Uterus (tissue), 2 donors: Measurements from ENCODE around the gene PXT1.

Experiments used
- POLR2A ChIP-seq, 2 donors: fragments of 450-650 bp; IDR thresholded peaks; one replicate each; pipeline ENCODE4 v1.6.1; 2016; ENCODE audit warnings: antibody characterized with exemption in 2 of 2, mild to moderate bottlenecking in 1 of 2, moderate library complexity in 1 of 2
- TF ChIP-seq, protein P1 (sequence below), 4 experiments: fragments of 200-600 bp in 2 of 4; fragments of 450-650 bp in 2 of 4; sonication (generic) in 2 of 4; IDR thresholded peaks; one replicate each; pipeline ENCODE4 v1.5.1; 2016 to 2019; ENCODE audit warnings: antibody characterized with exemption in 4 of 4, mild to moderate bottlenecking in 2 of 4, moderate library complexity in 1 of 4

GRCh38 chr6:36371211-36371610 is 71.4 kb downstream of the PXT1 start:
- TF ChIP-seq POLR2A (IDR thresholded peaks at IDR 0.05), result no peak
- TF ChIP-seq, protein P1, sequence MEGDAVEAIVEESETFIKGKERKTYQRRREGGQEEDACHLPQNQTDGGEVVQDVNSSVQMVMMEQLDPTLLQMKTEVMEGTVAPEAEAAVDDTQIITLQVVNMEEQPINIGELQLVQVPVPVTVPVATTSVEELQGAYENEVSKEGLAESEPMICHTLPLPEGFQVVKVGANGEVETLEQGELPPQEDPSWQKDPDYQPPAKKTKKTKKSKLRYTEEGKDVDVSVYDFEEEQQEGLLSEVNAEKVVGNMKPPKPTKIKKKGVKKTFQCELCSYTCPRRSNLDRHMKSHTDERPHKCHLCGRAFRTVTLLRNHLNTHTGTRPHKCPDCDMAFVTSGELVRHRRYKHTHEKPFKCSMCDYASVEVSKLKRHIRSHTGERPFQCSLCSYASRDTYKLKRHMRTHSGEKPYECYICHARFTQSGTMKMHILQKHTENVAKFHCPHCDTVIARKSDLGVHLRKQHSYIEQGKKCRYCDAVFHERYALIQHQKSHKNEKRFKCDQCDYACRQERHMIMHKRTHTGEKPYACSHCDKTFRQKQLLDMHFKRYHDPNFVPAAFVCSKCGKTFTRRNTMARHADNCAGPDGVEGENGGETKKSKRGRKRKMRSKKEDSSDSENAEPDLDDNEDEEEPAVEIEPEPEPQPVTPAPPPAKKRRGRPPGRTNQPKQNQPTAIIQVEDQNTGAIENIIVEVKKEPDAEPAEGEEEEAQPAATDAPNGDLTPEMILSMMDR (IDR thresholded peaks at IDR 0.05), result no peak
